ENCODE measurements around the gene EYS. TPM values are rescaled to one million over a fixed set of nuclear protein-coding genes. Genes with fewer than 3 reads are reported as not detected.

Gene EYS
- total RNA-seq = 0.69 TPM

DNA sequence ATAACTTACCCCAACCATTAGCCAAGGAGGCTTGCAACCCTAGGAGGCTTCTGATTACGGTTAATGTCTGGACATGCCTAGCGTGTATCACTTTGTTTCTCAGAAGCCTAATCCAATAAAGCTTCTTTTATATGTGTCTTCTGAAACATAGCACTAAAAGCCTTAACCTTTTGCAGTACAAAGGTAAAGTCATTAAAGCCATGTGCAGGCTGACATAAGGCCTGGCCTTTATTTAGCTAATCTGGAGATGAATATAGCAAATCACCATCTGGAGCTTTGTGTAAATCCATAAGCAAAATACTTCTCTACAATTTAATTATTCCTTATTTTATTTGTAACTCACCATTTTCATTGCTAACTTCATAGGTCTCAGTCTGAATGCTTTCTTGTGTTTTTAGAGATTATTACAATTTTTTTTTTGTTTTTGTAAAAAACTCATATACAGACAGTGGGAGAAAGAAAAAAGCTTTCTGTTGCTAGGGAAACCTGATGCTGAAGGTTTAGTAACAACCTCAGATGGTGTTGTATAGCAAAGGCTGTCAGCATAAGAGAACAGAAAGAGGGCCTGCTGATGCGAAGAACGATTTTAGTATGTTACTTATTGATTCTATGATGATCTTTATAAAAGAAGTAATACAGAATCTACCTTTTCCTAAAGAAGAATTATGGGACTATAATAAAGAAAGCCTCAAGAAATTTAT is at the start of gene EYS:
Gene EYS (minus strand): TSS at position 101 of the 701 bp plus-strand sequence. CDS start 211,816 bp downstream, outside the sequence.
- DNase-seq = no peak

DNA sequence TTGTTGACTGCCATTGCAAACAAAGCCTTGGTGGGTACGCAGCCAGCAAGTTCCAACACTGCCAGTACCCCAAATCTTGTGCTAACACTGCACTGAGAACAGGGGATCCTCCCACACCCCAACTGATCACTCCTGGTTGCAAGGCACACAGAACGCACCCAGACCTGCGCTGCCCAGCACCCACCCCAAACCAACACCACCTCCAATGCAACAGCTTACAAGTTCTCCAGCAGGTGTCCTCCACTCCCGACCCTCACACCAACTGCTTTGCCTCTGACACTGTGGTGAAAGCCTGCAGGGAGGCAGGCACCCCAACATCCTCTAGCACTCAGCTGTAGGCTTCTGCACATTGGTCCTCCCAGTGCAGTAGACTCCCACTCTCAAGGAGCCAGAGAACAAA is 39.3 kb upstream of the EYS start:
- DNase-seq = no peak

DNA sequence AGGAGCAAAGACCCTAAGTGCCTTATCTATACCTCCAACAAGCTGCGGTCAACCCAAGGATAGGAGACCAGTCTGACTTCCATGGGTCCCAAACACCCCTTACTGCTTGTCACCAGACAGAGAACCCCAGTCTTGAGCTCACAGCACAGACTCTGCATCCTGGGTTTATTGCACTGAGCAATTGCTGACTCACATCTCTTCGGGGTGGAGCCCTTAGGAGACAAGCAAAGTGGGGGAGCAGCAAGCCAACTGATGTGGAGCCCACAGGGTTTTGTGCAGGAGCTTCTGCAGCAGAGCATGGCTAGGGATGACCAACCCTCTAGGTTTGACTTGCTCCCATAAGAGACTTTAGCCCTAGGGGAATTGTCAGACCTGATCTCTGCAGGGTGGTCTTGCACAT is 38.6 kb upstream of the EYS start:
- DNase-seq = no peak

DNA sequence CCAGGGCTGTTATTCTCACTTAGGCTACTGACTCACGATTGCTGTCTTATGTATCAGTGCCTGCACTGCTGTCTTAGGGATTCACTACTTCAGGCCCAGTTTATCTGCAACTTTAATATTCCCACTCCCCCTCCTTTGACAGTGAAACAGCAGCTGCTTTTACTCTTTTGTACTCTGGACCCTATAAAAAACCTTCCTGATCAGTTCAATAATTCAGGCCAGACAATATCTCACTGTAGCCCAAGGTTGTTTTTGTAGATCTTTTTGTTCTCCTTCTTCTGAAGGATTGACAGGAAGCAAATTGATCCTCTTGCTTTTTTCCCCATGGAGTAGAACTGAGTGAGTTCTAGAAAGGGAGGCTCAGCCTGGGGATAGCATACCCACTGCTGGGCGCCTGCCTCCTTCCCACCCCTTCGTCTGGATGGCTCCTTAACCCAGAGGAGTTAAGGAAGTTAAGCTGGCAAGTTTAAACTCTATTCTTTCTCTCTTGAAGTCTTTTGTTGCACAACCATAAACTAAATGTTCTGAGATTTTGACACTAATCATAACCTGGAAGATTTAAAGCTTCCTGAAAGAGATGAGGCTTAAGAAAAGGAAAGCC is 22.0 kb upstream of the EYS start:
- no peak for DNase-seq

DNA sequence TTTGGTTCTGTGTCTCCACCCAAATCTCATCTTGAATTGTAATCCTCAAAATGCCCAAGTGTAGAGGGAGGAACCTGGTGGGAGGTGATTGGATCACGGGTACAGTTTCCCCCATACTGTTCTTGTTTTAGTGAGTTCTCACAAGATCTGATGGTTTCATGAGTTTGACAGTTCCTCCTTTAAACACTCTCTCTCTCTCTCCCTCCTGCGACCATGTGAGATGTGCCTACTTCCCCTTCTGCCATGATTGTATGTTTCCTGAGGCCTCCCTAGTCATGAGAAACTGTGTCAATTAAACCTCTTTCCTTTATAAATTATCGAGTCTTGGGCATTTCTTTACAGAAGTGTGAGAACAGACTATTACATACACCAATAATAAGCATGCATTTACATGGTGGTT is 12.1 kb upstream of the EYS start:
- DNase-seq = no peak

DNA sequence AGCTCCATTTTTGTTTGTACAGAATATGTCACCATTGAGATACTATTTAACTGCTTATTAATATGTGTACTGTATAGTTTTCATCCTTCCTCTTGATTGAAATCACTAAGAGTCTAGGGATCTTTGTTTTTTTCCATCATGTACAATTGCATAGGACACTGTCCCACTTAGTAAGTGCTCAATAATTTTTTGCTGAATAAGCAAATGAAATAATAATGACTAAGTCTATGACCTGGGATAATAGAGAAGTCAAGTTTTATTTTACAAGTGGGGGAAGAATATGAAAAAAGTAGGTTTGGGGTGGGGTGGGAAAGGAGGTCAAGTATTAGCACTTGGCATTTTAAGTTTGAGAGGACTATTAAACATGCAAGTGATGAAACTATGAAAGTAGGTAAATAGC is 4.5 kb upstream of the EYS start:
- DNase-seq = no peak

DNA sequence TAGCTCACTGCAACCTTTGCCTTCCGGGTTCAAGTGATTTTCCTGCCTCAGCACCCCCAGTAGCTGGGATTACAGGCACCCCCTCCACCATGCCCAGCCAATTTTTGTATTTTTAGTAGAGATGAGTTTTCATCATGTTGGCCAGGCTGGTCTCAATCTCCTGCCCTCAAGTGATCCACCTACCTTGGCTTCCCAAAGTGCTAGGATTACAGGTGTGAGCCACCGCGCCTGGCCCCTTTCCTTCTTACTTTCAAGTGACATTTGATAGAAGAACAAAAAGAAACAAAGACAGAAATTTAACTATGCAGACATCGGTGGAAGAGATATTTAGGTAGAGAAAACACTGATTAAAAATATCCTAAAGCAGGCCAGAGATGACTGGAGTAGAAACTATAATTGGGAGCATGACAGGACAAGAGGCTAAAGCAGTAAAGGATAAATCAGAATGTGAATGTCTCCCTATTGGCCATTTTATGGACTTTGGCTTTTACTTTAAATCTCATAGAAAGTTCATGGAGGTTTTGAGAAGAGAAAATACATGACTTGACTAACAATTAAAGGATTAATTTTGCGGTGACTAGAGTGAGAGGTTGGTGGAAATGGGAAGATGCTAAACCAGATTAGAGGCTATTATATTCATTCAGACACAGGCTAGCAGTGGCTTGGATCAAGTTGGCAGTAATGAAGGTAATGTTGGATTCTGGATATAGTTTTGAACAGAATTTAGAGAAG is 2.2 kb upstream of the EYS start:
- DNase-seq = no peak

DNA sequence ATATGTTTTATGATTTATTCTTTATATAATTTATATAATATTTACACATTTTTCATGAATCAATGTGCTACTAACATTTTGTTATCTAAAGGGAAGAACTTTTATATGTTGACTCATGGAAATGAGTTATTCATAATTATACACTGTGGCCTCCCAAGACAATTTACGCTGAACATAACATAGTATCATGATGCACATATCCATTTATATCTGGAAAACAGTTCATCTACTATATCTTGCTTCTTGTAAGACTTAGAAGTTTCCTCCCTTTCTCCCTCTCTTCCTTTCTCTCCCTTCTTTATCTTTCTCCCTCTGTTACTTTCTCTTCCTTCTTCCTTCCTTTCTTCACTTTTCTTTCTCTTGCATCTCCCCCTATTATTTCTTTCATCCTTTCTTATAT is 1.1 kb upstream of the EYS start:
- no peak for DNase-seq

DNA sequence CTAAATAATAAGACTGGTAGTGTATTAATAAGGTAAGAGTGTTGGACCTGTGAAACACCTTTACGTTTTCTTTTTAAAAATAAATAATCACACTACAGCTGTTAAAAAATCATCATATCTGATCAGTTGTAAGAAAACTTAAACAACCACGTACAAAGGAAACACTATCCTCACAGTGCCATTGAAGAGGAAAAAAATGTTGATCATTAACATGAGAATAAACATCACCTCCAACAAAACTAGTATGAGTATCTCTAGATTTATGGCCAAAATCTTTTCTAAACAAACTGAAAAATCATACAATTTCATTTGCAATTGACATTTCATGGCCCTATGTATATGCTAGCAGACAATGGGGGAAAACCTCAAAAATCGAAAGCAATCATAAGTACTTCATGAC is 590 bp downstream of the EYS start:
- no peak for DNase-seq

DNA sequence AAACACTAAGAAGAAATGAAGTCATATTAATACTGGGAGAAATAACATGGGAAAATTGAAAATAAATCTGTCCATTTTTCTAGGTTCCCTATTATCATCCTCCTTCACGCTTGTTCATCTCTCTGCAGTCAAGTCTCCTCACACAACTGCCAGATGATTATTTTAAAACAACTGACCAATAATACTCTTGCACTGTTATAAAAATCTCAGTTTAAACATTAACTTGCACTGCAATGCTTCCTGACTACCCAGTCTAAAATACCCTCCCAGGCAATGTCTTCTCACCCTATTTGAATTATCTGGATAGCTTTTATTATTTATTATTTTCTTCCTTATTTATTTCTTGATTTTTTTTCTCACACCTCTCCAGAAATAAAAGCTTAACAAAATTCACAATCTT is 5.7 kb downstream of the EYS start:
- DNase-seq = no peak

DNA sequence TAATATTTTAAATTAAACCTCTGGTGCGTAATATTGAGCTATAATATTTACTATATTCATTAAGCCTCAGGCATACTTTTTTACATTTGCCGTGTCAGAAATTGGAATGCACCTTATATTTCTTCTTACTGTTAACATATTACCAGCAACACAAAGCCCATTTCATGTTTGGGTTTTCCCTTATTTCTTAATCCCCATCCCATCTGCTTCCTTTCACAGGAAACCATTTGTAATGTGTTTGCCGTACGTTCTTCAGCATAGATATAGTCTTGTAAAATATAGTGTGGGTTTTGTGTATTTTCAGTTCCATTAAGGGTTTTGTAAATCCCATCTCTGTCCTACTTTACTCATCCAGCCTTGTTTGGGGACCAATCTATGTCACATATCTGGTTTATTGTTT is 6.5 kb downstream of the EYS start:
- DNase-seq = no peak

DNA sequence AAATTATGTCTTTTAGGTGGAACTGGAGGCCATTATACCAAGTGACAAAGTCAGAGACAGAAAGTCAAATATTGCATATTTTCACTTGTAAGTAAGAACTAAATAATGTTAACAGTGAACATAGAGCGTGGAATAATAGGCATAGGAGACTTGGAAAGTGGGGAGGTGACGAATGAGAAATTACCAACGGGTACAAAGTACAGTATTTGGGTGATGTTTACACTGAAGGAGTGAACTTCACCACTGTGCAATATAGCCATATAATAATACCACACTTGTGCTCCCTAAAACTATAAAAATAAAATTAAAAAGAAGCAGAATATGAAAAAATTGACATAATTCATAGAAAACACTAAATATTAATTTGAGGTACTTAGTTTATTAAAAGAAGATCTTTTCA is 14.9 kb downstream of the EYS start:
- DNase-seq = no peak

DNA sequence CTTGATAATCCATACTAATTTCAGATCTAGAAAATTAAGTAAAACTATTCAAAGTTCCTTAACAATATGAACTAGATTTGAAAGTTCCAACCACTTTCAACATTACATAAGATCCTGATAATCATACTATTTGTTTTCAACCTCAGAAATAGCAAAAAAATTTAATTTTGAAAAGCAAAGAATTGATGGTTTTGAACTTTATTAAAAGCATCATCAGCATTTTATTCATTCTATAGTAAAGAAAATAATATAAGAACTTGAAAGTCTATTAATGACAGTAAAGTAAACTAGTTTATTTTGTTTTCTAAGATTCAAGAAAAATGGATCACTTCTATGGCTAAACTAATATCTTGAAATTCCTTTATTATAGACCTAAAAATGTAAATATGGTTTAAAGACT is 26.8 kb downstream of the EYS start:
- no peak for DNase-seq

DNA sequence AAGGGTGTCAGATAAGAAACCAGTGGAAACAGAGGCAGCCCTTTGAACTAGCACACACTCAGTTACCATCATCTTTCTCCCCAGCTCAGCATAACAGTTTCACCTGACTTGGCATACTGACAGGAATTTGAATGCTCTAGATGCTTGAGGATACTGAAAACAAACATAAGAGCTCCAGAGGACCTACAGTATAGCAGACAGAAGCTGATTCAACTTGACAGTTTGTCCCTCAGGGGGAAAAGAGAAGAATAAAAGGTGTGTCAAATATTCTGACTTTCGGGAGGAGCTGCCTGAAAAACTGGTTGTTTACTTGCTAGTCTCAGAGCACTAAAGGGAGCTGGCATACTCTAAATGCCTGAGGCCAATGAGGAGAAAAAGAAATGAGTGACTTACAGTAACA is 35.1 kb downstream of the EYS start:
- DNase-seq = peak; percentile 52

DNA sequence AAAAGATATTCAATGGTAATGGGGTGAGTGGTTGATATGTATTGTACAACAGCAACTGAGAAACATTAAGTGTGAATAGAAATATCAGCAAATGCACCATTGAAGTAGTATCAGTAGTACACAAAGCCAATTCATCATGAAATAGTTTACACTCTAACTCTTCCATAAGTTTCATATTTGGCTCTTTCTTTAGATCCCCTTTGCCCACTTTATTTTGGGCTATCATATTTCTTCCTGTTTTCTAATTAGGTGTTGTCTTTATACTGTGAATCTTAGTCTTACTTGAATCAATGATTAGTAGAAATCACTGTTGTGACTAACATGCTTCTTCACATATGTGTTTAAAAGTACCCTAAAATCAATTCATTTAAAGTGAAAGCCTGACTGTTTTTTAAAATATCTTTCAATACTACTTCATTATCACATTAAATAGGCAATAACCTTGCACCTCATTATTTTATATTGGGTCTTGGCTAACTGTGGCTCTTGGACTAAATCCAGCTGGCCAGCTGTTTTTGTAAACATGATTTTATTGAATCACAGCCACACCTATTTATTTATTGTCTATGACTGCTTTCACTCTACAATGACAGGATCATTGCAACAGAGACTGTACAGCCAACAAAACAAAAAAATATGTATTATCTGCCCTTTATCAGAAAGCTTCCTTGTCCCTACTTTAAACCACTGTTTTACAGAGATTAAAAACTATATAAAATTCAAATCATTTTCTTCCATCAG is 38.9 kb downstream of the EYS start:
- DNase-seq = no peak

DNA sequence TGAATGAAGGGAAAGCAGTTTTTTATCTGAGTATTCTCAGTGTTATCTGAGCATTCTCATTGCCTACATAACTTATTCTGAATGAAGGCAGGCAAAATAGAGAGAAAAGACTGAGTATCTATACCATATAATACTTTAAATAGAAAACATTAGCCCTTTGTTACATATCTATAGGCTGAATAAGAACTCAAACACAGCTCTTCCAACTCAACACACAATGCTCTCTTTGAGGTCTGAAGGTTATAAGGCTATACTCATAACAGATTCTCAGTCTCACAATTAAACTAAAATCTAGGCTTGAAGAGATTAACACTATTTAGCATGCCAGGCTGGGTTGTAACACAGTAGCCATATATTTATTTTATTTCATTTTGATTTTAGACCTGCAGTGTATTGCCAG is 56.9 kb downstream of the EYS start:
- DNase-seq = no peak

DNA sequence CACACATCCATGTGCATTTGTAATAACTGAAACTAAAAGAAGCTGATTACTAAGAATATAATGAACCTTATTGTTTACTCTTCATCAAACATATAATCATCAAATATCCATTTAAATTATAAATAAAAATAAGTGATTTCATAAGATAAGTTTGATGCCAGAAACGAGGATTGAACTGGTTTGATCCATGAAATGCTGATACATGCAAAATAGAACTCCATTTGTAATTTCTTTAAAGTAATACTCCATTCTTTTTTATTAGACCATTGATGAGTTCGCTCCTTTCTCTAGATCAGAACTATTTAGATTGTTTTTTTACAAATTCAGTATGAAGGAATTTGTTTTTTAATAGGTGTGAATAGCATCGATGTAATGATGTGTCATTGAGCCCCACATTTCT is 57.6 kb downstream of the EYS start:
- DNase-seq = no peak

DNA sequence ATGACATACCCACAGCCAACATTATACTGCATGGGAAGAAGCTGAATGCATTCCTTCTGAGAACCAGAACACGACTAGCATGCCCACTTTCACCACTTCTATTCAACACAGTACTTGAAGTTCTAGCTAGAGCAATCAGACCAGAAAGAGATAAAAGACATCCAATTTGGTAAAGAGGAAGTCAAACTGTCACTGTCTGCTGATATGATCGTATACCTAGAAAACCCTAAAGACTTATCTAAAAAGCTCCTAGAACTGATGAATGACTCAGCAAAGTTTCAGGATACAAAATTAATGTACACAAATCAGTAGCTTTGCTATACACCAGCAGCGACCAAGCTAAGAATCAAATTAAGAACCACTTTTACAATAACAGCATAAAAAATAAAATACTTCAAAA is 60.5 kb downstream of the EYS start:
- no peak for DNase-seq

DNA sequence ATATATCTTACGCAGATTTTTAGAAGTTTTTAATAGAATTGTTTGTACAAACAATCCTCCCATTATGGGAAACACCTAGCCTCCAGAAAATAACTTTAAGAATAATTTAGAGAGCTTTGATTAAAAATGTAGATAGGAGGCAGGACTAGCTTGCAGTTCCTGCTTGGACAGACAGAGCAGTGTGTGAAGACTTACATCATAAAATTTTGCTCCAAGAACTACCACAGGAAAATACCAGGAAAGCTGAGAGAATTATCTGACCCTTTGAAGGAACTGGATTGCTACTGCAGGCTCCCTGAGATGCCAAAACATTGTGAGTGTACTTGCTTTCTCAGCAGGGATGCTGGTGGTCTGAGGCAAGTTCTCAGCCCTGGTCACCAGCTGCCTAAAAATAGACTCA is 64.2 kb downstream of the EYS start:
- no peak for DNase-seq

DNA sequence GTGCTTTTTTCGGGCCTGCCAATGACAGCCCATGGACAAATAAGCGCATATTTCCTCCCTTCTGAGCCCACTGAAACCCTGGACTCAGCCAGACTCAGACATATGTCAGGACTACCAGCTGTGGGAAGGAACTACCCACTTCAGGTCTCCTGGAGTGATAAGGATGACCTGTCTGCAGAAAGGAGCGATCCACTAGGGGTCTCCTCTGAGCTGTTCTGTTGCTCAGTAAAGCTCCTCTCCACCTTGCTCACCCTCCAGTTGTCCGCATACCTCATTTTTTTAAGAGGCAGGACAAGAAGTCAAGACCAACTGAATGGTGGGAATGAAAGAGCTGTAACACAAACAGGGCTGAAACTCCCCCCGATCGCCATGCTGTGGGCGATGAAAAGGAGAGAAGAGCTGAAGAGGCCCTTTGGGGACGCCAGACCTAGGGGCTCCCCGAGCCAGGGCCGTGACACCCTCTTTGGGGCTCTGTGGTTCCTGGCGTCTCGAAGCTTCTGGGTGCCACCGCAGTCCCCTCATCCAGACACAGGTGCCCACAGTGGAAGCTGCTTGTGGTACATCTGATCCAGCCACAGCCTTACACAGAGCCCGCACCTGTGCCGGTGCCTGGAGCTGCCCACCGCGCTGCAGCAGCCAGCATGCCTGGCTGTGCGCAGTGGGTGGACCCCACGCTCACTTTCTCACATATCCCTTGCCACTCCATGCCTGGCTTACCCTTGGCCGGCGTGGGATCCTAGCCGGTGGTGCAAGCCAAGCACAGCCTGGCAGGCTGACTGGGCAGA is 68.8 kb downstream of the EYS start:
- no peak for DNase-seq

DNA sequence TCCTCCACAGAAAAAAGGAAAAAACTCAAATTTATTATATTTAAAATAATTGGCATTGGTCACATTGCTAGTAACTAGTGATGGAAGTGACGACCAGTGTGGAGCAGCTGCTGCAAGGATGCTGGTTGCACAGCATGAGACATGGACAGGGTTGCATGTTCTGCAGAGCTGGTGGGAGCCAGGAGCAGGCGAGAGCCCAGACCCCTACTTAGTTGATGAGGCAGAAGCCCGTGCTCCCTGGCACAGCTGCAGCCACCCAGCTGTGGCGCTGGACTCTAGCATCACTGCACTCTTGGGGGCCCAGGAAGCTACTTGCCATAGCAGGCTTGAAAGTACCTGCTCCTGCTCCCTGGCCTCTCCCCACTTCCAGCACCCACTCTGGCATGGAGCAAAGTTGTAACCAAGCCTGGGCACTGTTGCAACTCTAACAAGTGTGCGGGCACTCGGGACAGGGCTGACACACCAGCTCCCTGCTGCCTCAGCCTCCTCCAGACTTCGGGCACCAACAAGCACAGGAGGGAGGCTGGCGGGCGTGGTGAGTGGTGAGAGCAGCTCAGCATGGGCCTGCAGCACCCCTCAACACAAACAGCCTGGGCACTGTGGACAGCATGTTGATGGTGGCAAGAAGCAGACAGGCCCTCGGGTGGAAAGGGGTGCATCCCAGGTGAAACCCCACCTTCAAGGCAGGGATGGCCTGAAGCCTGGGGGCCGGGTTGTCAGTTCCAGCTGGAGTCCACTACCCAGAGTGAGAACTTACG is 69.6 kb downstream of the EYS start:
- no peak for DNase-seq

DNA sequence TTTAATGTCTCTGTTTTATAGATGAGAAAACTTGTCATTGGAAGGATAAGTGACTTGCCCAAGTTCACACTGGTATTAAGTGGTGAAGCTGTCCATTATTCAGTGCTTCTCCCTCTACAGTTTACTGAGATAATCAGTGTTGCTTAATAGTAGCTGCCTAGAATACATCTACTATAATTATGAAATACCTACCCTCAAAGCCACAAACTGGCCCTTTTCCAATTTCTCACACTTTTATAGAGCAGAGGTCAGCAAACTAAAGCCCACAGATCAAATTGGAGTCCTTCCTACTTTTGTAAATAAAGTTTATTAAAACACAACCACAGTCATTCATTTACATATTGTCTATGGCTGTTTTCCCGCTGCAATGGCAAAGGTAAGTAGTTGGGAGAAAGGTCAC is 73.5 kb downstream of the EYS start:
- DNase-seq = no peak
